Thoracic aorta (tissue), 2 donors: ENCODE data around the gene ATP13A3. TPM values are rescaled to one million over a fixed set of nuclear protein-coding genes. Genes with fewer than 3 reads are reported as not detected.
"Not testable (repeated sequence)": the region's sequence is repeated elsewhere in the genome, so short reads cannot be mapped to it uniquely, and the experiment has no call there.

Experiments
- ATAC-seq: fragments of 150-250 bp; one replicate; pipeline ENCODE4 v1.8.0; 2017; ENCODE audit warnings: low read depth; ENCODE audit not compliant: insufficient number of reproducible peaks, low FRiP score
- DNase-seq: peaks from one replicate; pipeline ENCODE4 v3.0.0-alpha.2; 2020; ENCODE audit warnings: low spot score
- H3K27ac ChIP-seq, 2 donors: fragments of 200-600 bp; sonication (generic); 1 replicate in 1 of 2; 2 replicates in 1 of 2; pipeline ENCODE4 v1.5.1; 2016; ENCODE audit warnings: mild to moderate bottlenecking in 2 of 2, moderate library complexity in 2 of 2
- H3K27me3 ChIP-seq: fragments of 200-600 bp; sonication (generic); replicated peaks from 2 replicates; pipeline ENCODE4 v1.6.0; 2016; ENCODE audit warnings: mild to moderate bottlenecking; ENCODE audit not compliant: insufficient read depth
- H3K36me3 ChIP-seq: fragments of 200-600 bp; sonication (generic); one replicate; pipeline ENCODE4 v1.5.1; 2016
- H3K4me1 ChIP-seq, 2 donors: fragments of 200-600 bp; sonication (generic); 1 replicate in 1 of 2; 2 replicates in 1 of 2; pipeline versions ENCODE4 v1.5.1 to v1.6.0; 2016; ENCODE audit warnings: low read depth in 2 of 2, mild to moderate bottlenecking in 1 of 2; ENCODE audit not compliant: control insufficient read depth in 1 of 2
- H3K4me3 ChIP-seq: fragments of 200-600 bp; sonication (generic); 2 replicates; pipeline ENCODE4 v1.5.1; 2016; ENCODE audit warnings: mild to moderate bottlenecking
- H3K9me3 ChIP-seq: fragments of 200-600 bp; sonication (generic); 2 replicates; pipeline ENCODE4 v1.5.1; 2016
- total RNA-seq, 2 donors: library from RNA; depleted of rRNA; stranded (reverse); fragments of >200 nt; gene quantifications; one replicate each; pipeline versions ENCODE4 v1.1.0 to v1.2.3, GENCODE V29; 2016
- TF ChIP-seq, protein P1 (sequence below): fragments of 200-600 bp; sonication (generic); IDR thresholded peaks from one replicate; pipeline ENCODE4 v1.5.1; 2019; ENCODE audit warnings: antibody characterized with exemption

Gene ATP13A3
- total RNA-seq, 2 donors from 2014 or later: 188 to 361 TPM

GRCh38 chr3:194497799-194498575 is 11.2 kb upstream of the ATP13A3 start:
- Histone ChIP-seq H3K4me3 (no peak overlapping the region), H3K4me1 (peaks cover 0 to 13% of the 10 kb centered on the region in 2 donors), H3K27ac (no peak overlapping the region), H3K36me3 (no peaks in the 10 kb centered on the region), H3K27me3 (no peaks in the 10 kb centered on the region), H3K9me3 (no peaks in the 10 kb centered on the region)
- ATAC-seq: peak; percentile 50
- TF ChIP-seq, protein P1, sequence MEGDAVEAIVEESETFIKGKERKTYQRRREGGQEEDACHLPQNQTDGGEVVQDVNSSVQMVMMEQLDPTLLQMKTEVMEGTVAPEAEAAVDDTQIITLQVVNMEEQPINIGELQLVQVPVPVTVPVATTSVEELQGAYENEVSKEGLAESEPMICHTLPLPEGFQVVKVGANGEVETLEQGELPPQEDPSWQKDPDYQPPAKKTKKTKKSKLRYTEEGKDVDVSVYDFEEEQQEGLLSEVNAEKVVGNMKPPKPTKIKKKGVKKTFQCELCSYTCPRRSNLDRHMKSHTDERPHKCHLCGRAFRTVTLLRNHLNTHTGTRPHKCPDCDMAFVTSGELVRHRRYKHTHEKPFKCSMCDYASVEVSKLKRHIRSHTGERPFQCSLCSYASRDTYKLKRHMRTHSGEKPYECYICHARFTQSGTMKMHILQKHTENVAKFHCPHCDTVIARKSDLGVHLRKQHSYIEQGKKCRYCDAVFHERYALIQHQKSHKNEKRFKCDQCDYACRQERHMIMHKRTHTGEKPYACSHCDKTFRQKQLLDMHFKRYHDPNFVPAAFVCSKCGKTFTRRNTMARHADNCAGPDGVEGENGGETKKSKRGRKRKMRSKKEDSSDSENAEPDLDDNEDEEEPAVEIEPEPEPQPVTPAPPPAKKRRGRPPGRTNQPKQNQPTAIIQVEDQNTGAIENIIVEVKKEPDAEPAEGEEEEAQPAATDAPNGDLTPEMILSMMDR: no peak
- DNase-seq: no peak

GRCh38 chr3:194496217-194496919 is 9.6 kb upstream of the ATP13A3 start:
- no peak overlapping the region for H3K4me3 ChIP-seq
- H3K27ac ChIP-seq: no peak overlapping the region
- H3K27me3 ChIP-seq: no peaks in the 10 kb centered on the region
- ATAC-seq: no peak
- TF ChIP-seq, protein P1: no peak
- no peaks in the 10 kb centered on the region for H3K36me3 ChIP-seq
- H3K4me1 ChIP-seq: peaks cover 0 to 13% of the 10 kb centered on the region in 2 donors
- DNase-seq: no peak
- no peaks in the 10 kb centered on the region for H3K9me3 ChIP-seq

GRCh38 chr3:194494951-194495374 is 8.2 kb upstream of the ATP13A3 start:
- peaks cover 0 to 17% of the 10 kb centered on the region in 2 donors for H3K4me1 ChIP-seq
- no peaks in the 10 kb centered on the region for H3K27me3 ChIP-seq
- H3K36me3 ChIP-seq: no peaks in the 10 kb centered on the region
- TF ChIP-seq, protein P1: no peak
- DNase-seq: no peak
- no peak overlapping the region for H3K27ac ChIP-seq
- no peak overlapping the region for H3K4me3 ChIP-seq
- H3K9me3 ChIP-seq: no peaks in the 10 kb centered on the region
- no peak for ATAC-seq

DNA sequence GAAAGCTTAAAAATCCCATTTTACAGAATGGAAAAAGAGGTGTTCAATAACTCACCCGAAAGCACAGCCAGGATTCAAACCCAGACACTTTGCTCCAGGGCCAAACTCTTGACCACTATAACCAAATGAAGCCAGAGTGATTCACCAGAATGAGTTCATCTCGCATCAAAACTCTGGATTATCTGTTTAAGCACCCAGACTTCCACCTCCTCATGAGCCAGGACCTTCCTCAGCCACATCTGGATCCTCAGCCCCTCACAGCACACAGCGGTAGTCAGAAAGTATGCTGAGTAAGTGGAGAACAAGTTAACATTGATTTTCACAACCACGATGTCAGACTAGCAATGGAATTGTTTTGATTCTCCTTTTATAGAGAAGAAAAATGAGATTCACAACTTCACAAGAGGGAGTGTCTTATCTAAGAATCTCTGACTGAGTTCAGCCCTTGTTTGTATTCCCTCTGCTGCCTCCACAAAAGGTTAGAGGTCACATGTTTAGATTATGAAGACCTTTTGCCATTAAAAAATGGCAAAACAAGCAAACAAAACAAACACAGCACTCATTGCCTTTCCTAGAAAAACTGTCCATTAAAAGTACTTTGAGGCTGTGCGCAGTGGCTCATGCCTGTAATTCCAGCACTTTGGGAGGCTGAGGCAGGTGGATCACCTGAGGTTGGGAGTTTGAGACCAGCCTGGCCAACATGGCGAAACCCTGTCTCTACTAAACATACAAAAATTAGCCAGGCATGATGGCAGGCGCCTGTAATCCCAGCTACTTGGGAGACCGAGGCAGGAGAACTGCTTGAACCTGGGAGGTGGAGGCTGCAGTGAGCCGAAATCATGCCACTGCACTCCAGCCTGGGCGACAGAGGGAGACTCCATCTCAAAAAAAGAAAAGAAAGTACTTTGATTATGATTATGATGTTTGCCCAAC is 7.5 kb upstream of the ATP13A3 start:
- H3K36me3 ChIP-seq, DNase-seq, ATAC-seq, H3K27ac ChIP-seq, H3K9me3 ChIP-seq, H3K27me3 ChIP-seq, H3K4me3 ChIP-seq: not testable (repeated sequence)
- H3K4me1 ChIP-seq: peaks cover 6 to 24% of the 10 kb centered on the region in 2 donors

GRCh38 chr3:194492001-194492400 is 5.2 kb upstream of the ATP13A3 start:
- peaks cover 14 to 37% of the 10 kb centered on the region in 2 donors for H3K4me1 ChIP-seq
- H3K36me3 ChIP-seq: no peaks in the 10 kb centered on the region
- H3K27me3 ChIP-seq: no peaks in the 10 kb centered on the region
- no peak for DNase-seq
- no peak overlapping the region for H3K4me3 ChIP-seq
- H3K27ac ChIP-seq: no peak overlapping the region
- no peaks in the 10 kb centered on the region for H3K9me3 ChIP-seq
- TF ChIP-seq, protein P1: no peak
- no peak for ATAC-seq
